ENCODE results near the gene SORL1.

The SORL1 gene

DNA sequence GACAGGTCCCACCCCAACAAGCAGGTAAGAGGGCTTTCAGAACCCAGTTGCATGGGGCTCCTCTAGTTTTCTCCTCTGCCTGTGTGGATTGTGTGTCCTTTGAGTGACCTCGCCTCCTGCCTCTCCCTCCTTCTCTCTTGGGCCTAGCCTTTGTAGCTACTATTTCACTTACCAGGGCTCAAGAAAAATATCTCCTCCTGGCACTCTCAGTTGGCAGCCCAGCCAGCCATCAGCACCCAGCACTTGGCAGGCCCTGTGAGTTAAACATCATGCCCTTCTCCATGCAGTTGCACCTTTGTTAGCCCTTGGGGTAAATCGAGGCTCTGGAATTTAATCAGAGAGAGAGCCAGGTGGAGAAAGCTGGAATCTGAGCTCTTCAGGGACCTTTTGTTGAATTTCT lies 36.1 kb downstream of the SORL1 start:
- Histone ChIP-seq H3K27ac (no peak overlapping the region), H3K36me3 (replicated peaks) (no peaks in the 10 kb centered on the region), H3K27me3 (replicated peaks) (no peaks in the 10 kb centered on the region), H3K4me3 (ENCODE audit: low read depth, low read length) (no peak overlapping the region)
- in situ Hi-C loops (cut with HindIII; ENCODE audit: low pct_ligation_motif_present, low sequenced_read_pairs): no loop called here
- DNase-seq: no peak
- TF ChIP-seq, protein P1, sequence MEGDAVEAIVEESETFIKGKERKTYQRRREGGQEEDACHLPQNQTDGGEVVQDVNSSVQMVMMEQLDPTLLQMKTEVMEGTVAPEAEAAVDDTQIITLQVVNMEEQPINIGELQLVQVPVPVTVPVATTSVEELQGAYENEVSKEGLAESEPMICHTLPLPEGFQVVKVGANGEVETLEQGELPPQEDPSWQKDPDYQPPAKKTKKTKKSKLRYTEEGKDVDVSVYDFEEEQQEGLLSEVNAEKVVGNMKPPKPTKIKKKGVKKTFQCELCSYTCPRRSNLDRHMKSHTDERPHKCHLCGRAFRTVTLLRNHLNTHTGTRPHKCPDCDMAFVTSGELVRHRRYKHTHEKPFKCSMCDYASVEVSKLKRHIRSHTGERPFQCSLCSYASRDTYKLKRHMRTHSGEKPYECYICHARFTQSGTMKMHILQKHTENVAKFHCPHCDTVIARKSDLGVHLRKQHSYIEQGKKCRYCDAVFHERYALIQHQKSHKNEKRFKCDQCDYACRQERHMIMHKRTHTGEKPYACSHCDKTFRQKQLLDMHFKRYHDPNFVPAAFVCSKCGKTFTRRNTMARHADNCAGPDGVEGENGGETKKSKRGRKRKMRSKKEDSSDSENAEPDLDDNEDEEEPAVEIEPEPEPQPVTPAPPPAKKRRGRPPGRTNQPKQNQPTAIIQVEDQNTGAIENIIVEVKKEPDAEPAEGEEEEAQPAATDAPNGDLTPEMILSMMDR (IDR thresholded peaks at IDR 0.05; ENCODE audit: low read depth, low read length, missing control alignments): no peak

DNA sequence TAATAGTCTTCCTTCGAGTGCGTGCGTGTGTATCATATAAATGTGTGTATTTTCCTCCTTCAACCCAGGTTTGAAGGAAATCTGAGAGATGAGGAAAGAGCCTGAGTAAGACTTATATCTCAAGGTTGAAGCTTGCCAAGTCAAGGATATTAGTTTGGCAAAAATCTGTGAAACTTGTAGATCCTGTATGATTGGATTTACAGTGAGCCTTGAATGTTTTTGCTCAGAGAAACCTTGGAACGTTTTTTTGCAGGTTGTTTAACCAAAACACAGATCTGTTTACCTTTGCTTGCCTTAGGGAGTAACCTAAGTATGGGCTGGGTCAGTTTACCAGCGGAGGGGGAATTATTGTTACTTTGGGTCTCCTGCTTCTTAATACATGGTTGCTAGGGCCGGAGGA lies 36.5 kb downstream of the SORL1 start:
- in situ Hi-C loops (cut with HindIII; ENCODE audit: low pct_ligation_motif_present, low sequenced_read_pairs): no loop called here
- H3K27me3 ChIP-seq (replicated peaks): no peaks in the 10 kb centered on the region
- no peaks in the 10 kb centered on the region for H3K36me3 ChIP-seq (replicated peaks)
- TF ChIP-seq, protein P1 (IDR thresholded peaks at IDR 0.05; ENCODE audit: low read depth, low read length, missing control alignments): no peak
- H3K27ac ChIP-seq: no peak overlapping the region
- DNase-seq: no peak
- H3K4me3 ChIP-seq (ENCODE audit: low read depth, low read length): no peak overlapping the region

- TF ChIP-seq, protein P1 (IDR thresholded peaks at IDR 0.05; ENCODE audit: low read depth, low read length, missing control alignments): no peak
- in situ Hi-C loops (cut with HindIII; ENCODE audit: low pct_ligation_motif_present, low sequenced_read_pairs): no loop called here
- Histone ChIP-seq H3K27ac (no peak overlapping the region), H3K4me3 (ENCODE audit: low read depth, low read length) (no peak overlapping the region), H3K36me3 (replicated peaks) (no peaks in the 10 kb centered on the region), H3K27me3 (replicated peaks) (no peaks in the 10 kb centered on the region)
- DNase-seq: no peak
Measured at GRCh38 chr11:121489823-121490222, 37.7 kb downstream of the SORL1 start.

DNA sequence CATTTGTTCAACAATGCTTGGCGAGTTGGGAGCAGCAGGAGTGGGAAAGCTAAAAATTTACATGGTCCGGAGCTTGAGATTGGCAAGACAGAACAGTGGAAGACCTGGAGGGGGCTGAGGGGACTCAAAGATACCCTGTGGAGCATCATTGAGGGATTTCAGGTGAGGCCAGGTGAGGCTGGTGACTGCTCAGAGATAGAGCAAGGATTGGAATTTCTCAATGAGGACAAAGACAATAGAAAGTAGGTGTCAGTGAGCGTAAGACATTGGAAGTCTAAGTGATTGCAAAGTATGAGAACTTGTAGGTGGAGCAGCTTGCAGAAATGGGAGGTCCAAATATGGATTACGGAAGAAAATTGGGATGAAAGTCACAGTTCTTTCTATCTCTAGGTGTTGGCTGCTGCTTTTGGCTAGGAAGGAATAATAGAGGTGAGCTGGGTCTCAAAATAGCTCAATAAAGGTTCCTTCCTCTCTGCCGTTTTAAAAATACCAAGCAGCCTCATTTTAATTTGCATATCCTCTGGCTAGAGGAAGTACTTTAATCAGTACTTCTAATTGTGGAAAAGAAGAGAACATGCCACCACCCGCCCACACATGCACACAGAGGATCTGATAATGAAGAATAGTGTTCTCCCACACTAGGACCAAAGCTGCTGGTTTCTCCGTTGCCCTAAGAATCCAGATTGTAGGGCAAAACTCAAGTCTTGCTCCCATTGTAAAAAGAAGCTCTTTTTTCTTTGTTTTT lies 42.4 kb downstream of the SORL1 start:
- Histone ChIP-seq H3K27me3 (replicated peaks) (no peaks in the 10 kb centered on the region), H3K36me3 (replicated peaks) (no peaks in the 10 kb centered on the region), H3K27ac (no peak overlapping the region), H3K4me3 (ENCODE audit: low read depth, low read length) (no peak overlapping the region)
- in situ Hi-C loops (cut with HindIII; ENCODE audit: low pct_ligation_motif_present, low sequenced_read_pairs): no loop called here
- DNase-seq: no peak
- TF ChIP-seq, protein P1 (IDR thresholded peaks at IDR 0.05; ENCODE audit: low read depth, low read length, missing control alignments): no peak

DNA sequence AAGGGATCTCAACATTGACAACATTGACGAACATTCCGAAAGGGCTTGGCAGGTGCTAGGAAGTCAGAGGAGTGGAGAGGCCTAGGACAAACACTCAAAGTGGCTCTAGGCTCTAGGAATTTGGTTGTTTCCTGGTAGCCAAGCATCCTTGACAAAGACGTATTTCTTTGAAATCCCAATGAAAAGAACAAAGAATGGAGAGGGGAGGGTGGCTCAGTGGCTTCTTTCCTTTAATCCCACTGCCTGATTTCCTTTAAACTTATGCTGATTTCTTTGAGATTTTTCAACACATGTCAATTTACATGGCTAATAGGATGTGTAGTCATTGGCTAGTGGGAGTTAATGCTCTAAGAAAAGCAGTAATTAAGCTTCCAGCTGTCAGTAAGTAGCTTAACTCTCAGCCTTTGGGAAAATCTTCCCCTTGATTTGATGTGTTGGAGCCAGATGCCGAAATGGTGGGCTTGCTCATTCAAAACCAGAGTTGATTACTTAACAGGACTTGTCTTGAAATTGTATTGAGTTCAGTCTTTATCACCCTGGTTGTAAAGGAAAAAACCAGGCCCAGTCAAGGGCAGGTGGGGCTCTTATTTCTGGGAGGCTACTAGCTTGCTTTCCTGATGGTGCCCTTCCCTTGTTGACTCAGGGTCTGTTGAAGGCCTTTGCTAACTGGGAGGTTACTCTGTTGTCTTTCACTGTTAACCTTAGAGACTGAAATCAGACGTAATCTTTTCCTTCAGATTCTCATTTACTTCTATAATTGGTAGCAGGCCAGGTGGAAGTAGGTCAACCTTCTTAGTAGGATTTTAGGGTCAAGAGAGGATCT lies 45.3 kb downstream of the SORL1 start:
- Histone ChIP-seq H3K4me3 (ENCODE audit: low read depth, low read length) (no peak overlapping the region), H3K27me3 (replicated peaks) (no peaks in the 10 kb centered on the region), H3K27ac (no peak overlapping the region), H3K36me3 (replicated peaks) (no peaks in the 10 kb centered on the region)
- TF ChIP-seq, protein P1 (IDR thresholded peaks at IDR 0.05; ENCODE audit: low read depth, low read length, missing control alignments): no peak
- in situ Hi-C loops (cut with HindIII; ENCODE audit: low pct_ligation_motif_present, low sequenced_read_pairs): no loop called here
- no peak for DNase-seq

All from brain microvascular endothelial cell (primary cell).